Type B pancreatic cell (in vitro differentiated cells): ENCODE measurements around the gene ANAPC15. TPM values are rescaled to one million over a fixed set of nuclear protein-coding genes. Genes with fewer than 3 reads are reported as not detected.

Experiments used
- DNase-seq: peaks from one replicate; pipeline ENCODE4 v3.0.0; 2021; ENCODE audit warnings: mixed read lengths; ENCODE audit not compliant: unreplicated experiment; ENCODE audit errors: extremely low spot score
- H3K27ac Mint-ChIP-seq: 2 replicates; pipeline ENCODE4 v1.8.0; 2021; ENCODE audit warnings: mild to moderate bottlenecking, mixed read lengths
- H3K27me3 Mint-ChIP-seq: 2 replicates; pipeline ENCODE4 v1.8.0; 2021; ENCODE audit warnings: mixed read lengths
- H3K36me3 Mint-ChIP-seq: 2 replicates; pipeline ENCODE4 v1.8.0; 2021; ENCODE audit warnings: mixed read lengths
- H3K4me1 Mint-ChIP-seq: one replicate; pipeline ENCODE4 v1.8.0; 2021; ENCODE audit warnings: mixed read lengths; ENCODE audit not compliant: unreplicated experiment
- H3K4me3 Mint-ChIP-seq: 2 replicates; pipeline ENCODE4 v1.8.0; 2021; ENCODE audit warnings: mild to moderate bottlenecking, mixed read lengths
- H3K9me3 Mint-ChIP-seq: 2 replicates; pipeline ENCODE4 v1.8.0; 2021; ENCODE audit warnings: mixed read lengths
- total RNA-seq: library from RNA; stranded (reverse); gene quantifications from 2 replicates; pipeline ENCODE4 v1.2.1, GENCODE V29; 2021; ENCODE audit warnings: low replicate concordance
- TF ChIP-seq, protein P1 (sequence below): fragments of 200-600 bp; sonication (generic); conservative IDR thresholded peaks from 2 replicates; pipeline ENCODE4 v1.5.0; 2021; ENCODE audit warnings: antibody characterized with exemption, mild to moderate bottlenecking

The ANAPC15 gene
- total RNA-seq, 1 donor from 2014 or later: 47.9 TPM

DNA sequence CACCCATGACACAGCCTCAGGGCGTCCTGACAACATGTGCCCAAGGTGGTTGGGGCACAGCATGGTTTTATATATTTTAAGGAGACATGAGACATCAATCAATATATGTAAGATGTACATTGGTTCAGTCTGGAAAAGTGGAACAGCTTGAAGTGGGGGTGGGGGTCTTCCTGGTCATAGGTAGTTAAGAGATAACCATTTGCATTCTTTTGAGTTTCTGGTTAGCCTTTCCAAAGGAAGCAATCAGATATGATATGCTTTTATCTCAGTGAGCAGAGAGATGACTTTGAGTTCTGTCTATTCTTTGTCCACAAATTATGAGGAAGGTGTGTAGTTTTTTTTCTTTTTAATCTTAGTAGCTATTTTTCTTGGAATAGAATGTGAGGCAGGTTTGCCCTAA, 10.1 kb upstream of the ANAPC15 start:
- H3K36me3 Mint-ChIP-seq: no peaks in the 10 kb centered on the region
- DNase-seq: no peak
- H3K9me3 Mint-ChIP-seq: no peaks in the 10 kb centered on the region
- no peak overlapping the region for H3K27ac Mint-ChIP-seq
- no peaks in the 10 kb centered on the region for H3K27me3 Mint-ChIP-seq
- TF ChIP-seq, protein P1, sequence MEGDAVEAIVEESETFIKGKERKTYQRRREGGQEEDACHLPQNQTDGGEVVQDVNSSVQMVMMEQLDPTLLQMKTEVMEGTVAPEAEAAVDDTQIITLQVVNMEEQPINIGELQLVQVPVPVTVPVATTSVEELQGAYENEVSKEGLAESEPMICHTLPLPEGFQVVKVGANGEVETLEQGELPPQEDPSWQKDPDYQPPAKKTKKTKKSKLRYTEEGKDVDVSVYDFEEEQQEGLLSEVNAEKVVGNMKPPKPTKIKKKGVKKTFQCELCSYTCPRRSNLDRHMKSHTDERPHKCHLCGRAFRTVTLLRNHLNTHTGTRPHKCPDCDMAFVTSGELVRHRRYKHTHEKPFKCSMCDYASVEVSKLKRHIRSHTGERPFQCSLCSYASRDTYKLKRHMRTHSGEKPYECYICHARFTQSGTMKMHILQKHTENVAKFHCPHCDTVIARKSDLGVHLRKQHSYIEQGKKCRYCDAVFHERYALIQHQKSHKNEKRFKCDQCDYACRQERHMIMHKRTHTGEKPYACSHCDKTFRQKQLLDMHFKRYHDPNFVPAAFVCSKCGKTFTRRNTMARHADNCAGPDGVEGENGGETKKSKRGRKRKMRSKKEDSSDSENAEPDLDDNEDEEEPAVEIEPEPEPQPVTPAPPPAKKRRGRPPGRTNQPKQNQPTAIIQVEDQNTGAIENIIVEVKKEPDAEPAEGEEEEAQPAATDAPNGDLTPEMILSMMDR: no peak
- peaks cover 10% of the 10 kb centered on the region for H3K4me1 Mint-ChIP-seq
- no peak overlapping the region for H3K4me3 Mint-ChIP-seq

- TF ChIP-seq, protein P1: no peak
- H3K36me3 Mint-ChIP-seq: no peaks in the 10 kb centered on the region
- no peak overlapping the region for H3K4me3 Mint-ChIP-seq
- no peaks in the 10 kb centered on the region for H3K9me3 Mint-ChIP-seq
- no peaks in the 10 kb centered on the region for H3K27me3 Mint-ChIP-seq
- DNase-seq: no peak
- H3K27ac Mint-ChIP-seq: no peak overlapping the region
- H3K4me1 Mint-ChIP-seq: peaks cover 10% of the 10 kb centered on the region
Measured at GRCh38 chr11:72120930-72121329, 8.4 kb upstream of the ANAPC15 start.

DNA sequence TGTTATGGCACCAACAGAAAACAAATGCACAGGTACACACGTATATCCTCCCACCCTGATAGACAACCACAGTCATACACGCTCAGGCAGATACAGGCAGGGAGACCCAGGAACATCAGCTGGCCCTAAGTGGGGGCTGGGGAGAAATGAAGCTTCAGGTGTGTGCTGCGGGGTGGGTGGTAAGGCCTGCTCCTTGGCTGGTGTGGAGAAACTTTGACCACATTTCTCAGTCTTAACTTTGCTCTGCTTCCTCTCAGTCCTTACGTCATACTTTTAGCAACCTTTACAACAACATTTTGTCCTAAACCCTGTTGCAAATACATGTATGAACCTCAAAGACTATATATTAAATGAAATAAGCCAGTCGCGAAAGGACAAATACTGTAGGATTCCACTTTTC, 6.7 kb upstream of the ANAPC15 start:
- Mint-ChIP-seq H3K36me3 (no peaks in the 10 kb centered on the region), H3K27me3 (peaks cover 7% of the 10 kb centered on the region), H3K9me3 (no peaks in the 10 kb centered on the region), H3K4me1 (peaks cover 10% of the 10 kb centered on the region), H3K4me3 (no peak overlapping the region), H3K27ac (no peak overlapping the region)
- DNase-seq: no peak
- TF ChIP-seq, protein P1: no peak

- no peaks in the 10 kb centered on the region for H3K36me3 Mint-ChIP-seq
- peaks cover 7% of the 10 kb centered on the region for H3K27me3 Mint-ChIP-seq
- peaks cover 21% of the 10 kb centered on the region for H3K4me1 Mint-ChIP-seq
- no peak for DNase-seq
- TF ChIP-seq, protein P1: no peak
- no peak overlapping the region for H3K4me3 Mint-ChIP-seq
- H3K9me3 Mint-ChIP-seq: no peaks in the 10 kb centered on the region
- H3K27ac Mint-ChIP-seq: peak overlapping the region; percentile 2
Measured at GRCh38 chr11:72116019-72116755, 3.7 kb upstream of the ANAPC15 start.

- Mint-ChIP-seq H3K9me3 (no peaks in the 10 kb centered on the region), H3K4me1 (peaks cover 21% of the 10 kb centered on the region), H3K27ac (peak overlapping the region; percentile 12), H3K27me3 (peaks cover 7% of the 10 kb centered on the region), H3K4me3 (no peak overlapping the region), H3K36me3 (peaks cover 5% of the 10 kb centered on the region)
- TF ChIP-seq, protein P1: no peak
- DNase-seq: no peak
Measured at GRCh38 chr11:72114570-72114969, 2.1 kb upstream of the ANAPC15 start.
